GM18868 (cell line): ENCODE results near the gene IL1R1.

Experiments used
- ATAC-seq: cut with Tn5 transposase; IDR thresholded peaks from one replicate; pipeline ENCODE4 v1.9.1; 2021; ENCODE audit warnings: mild to moderate bottlenecking, moderate library complexity; ENCODE audit not compliant: unreplicated experiment

Gene IL1R1

DNA sequence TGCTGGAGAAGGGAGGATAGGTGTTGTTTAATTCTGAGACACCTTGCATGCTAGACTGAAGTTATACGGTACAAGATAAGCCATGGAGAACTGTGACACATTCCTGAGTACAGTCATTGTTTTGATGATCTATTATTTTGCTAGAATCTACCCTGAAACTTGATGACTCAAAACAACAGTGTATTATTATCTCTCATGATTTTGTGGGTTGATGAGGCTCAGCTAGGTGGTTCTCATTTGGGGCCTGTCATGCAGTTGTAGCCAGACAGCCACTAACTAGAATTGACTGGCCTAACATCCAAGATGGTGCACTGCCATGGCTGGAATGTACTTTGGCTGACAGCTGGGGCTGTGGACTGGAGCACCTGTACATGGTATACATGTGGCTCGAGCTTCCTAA lies 5.4 kb upstream of the IL1R1 start:
- ATAC-seq: no peak

DNA sequence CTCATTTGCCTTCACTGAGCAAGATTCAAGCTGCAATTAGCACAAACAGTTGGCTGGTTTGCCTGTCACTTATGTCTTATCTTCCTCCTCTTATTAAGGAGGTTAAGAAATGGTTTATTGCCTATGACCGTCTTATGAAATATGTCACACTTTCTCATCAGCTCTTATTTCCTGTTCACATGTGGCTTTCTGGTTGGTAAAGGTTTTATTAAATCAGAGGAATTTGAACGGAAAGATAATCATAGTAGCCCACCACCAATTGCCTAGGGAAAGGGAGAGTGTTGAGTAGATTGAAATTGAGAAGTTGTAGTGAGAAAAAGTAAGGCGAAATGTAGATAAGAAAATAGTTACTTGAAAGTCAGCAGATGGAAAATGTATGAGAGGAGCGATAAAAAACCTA lies 4.2 kb upstream of the IL1R1 start:
- no peak for ATAC-seq

DNA sequence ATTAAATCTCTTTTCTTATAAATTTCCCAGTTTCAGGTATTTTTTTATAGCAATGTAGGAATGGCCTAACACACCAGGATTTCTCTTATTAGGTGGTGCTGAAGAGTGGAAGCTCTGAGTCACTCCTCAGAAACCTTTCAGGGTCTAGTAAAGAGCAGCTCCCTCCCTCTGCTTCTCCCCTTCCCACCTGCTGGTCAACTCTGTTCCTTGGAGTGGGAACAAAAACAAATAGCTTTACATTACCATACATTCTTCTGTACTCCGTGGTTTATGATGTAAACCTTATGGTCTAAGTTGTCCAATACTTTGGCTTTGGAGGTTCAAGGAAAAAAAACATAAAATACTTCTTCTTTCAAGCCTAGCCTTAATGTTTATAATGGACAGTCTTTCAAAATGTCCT lies 2.7 kb upstream of the IL1R1 start:
- ATAC-seq: no peak

DNA sequence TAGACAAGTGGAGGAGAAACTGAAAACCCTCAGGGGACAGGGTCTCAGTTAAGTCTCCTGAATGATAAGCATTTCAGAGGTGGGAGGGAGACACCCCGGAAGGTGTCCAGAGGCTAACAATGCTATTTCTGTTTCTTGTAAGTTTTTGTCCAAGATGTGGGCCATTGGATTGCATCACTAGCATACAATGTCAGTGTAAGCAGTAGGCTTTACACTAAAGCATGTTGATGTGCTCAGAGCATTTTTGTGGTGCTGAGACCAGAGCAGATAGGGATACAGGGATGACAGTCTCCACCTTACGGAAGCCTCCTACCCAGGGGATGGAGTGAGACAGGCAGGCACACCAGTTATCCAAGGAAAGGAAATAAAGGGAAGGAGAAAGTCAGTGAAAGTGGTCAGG lies 2.2 kb upstream of the IL1R1 start:
- no peak for ATAC-seq

DNA sequence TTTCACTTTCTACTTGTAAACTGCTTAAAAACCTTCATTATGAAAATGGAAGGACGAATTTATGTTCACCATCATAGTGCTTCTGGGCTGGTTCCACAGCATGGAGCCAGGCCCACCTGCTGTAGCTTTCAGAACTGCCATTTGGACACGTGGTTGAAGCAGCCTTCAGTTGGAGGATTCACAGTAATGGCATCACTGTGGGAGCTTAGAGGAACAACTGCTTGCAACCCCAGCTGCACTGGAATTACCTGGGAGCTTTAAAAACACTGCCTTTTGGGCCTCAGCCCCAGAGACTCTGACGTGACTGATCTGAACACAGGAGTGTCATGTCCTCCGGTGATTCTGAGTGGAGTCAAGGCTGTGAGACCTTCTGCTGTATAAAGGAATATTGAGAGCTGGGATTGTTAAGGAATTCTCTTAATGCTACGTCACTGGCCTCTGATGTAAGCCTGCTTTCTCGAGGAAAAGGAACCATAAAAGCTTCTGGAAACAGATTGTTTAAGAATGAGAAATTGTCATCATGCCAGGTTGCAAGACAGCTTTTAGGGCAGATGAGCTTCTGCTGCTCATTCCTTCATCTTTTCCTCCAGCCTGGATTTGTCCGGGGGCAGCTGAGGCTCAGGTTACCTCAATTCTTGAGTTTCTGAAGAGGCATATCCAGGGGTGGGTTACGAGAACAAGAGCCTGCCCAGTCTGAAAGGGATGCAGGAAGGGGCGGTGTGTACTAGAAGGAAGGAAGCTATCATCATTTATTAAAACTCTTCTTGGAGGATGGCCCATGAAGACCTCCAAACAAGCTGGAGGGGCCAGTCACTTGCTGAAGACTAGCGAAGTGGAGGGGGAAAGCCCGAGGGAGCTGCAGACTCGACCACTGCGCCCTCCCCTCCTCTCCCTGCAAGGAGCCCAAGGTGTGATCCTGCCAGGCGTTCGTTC lies 1.3 kb upstream of the IL1R1 start:
- no peak for ATAC-seq

DNA sequence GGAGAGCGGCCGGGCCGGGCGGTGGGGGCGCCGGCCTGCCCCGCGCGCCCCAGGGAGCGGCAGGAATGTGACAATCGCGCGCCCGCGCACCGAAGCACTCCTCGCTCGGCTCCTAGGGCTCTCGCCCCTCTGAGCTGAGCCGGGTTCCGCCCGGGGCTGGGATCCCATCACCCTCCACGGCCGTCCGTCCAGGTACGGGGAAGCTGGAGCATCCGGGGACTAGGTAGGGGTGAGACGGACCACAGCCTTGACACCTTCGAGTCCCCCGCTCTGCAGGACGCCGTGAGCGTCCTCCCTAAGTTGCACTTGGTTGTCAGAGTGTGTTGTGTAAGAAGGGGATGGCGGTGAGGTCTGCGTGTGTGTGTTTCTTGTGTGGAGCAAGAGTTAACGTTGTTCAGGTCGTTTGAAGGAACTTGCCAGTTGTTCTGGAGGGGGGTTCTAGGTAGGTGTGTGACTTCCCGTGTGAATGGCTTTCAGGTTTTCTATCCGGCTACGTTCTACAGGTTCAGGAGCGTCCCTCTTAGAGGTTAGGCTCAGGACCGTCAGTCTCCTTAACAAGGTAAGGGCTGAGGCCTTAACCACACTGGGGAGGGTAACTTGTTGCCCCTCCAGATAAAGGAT lies 393 bp downstream of the IL1R1 start:
- no peak for ATAC-seq

DNA sequence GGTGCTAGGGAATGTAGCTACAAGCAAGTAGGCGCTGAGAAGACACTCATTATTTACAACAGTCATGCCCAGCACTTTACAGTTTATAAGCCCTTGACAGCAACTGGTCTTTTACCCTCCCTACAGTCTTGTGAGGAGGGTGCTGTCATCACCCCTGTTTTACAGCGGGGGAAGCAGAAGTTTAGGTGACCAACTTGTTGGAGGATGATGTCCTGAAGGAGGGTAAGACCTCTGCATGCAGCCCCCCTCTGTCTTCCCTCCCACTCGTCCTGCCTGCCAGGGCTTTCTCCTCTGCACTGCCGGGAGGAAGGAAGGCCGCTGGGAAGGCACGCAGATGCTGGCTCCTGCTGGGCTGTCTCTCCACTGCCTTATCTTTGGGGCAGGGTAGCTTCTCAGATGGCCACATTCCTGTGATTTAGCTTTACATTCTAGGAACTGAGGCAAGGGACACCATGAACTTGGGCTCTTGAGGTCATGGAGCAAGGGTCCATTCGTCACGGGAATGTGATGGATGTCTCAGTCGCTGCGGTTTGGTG lies 972 bp downstream of the IL1R1 start:
- ATAC-seq: no peak

DNA sequence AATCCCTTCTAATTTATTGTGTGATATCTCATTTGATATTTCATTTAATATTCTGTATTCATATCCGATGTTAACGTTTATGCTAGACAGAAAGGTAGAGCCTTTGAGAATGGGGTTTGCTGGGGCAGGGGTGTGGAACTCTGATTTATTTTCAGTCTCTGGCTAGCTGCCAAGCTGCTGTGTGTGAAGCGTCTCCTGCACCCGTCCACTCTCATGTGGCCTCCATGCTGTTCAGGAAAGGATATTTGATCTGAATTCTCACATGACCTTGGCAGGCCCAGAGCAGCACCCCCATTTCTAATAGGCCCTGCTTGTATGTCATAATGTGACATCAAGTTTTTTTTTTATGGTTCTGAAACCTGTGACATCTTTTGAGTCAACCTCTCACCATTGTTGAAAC lies 1.6 kb downstream of the IL1R1 start:
- ATAC-seq: no peak

DNA sequence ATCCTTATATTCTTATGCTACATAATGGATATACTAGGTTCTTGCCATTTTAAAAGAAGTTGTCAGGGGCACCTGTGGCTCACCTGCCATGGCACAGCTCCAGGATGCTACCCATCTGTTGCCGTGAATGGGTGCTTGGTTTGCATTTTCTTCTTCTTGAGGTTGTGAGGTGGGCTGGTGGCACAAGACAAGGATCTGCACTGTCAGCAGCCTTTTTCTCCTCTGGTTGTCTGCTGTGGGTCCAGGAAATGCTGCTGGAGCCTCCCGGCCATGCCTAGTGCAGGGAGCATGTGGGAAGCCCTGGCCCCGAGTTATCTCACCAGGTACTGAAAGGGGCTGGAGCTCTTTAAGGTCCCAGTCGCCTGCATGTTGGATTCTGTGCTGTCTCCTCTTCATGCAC lies 2.6 kb downstream of the IL1R1 start:
- no peak for ATAC-seq

DNA sequence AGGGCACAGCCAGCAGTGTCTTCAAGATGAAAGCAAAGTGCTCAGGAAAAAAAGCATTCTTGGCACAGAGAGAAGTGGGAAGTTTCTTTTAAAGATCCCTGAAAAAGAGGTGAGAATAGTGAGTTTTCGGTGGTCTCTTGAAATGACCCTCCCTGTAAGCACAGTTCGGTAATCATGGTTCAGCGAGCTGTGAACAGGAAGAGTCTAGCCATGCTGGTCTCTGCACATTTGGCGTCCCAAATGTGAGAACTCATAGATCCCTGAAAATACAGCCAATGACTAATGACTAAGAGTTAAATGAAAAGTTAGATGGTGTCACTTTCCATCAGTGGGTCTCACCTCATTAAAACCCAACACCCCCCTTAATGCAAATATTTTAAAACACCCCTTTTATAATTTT lies 3.4 kb downstream of the IL1R1 start:
- ATAC-seq: no peak

DNA sequence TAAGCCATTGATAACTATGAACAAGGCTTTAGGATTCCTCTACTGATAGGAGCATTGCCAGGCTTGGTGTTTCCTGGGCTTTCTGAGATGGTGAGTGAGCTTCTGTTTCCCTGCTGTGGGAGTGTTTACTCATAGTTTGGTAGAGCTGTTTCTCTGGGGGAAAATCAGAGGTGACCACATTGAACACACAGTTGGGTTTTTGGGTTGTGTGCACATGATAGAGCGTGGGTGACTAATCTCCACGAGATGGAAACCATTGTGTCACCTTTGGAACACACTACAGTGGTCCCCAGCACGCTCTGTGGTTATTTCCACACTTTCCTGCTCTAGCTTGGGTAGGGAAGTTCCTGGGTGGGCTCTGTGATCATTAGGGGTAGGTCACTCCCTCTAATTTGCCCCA lies 5.4 kb downstream of the IL1R1 start:
- no peak for ATAC-seq

DNA sequence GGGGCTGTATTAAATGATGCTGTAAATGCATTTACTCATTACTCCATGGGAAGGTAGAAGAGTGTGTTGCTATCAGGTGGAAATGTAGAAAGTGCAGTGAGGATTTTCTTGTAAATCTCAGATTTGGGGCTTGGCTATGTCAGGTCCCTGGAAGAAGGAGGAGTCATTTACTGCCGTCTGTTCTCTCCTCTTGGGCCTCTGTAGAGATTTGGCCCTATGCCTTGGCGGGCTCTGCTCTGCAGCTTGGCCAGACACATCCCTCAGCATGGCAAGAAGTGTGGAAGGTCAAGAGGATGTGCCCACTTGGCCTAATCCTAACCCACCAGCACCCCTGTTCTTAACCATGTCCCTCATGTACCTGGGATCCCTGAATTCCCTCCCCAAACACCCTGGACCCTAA lies 6.7 kb downstream of the IL1R1 start:
- no peak for ATAC-seq

DNA sequence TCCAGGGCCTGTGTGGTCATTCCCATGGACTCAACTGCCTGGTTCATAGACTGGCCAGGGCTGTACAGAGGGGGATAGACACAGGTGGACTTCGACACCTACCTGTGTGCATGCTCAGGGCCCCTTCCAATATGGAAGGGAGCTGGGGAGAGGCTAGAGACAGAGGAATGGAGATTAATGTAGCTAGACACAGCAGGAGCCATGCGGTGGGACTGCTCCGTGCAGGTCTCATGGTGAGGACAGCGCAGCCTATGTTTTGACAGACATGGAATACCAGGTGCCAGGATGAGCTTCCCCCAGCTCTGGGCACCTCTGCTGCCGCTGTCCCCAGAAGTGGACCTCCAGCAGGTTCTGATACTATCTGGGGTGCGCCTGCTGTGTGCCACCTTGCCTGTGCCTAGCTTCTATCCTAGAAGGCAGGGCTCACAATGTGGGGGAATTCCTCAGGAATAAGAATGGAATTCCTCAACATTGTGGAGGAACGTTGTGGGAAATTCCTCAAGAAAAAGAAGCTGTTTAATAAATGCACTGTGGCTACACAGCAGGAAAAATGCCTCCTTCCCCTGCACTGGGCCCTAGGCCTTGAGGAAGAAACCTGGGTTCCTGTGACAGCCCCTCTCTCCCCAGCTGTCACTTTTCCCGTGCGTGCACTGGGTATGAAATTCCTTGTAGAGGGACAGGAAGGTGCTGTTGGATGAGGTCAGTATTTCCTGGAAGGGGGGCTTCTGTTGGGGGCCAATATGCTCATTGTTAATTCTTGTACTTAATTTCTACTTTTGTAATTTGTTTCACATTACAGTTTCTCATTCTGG lies 7.3 kb downstream of the IL1R1 start:
- ATAC-seq: no peak

DNA sequence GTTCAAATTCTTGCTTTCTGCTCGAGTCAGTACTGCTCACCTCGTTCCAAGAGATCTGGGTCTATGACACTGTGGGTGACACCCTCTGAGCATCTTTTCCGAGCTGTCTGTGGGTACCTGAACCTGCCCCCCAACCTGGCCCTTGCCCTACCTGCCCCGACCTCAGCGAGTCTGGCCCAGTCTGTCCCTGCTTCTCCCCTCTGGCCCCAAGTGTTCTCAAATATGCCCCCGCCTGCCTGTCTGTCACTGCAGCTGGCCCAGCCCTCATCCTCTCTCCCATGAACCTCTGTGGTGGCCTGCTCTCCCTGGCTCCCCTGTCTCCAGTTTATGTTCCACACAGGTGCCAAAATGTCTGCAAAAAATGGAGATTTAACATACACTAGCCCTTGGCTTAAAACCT lies 11.8 kb downstream of the IL1R1 start:
- no peak for ATAC-seq

DNA sequence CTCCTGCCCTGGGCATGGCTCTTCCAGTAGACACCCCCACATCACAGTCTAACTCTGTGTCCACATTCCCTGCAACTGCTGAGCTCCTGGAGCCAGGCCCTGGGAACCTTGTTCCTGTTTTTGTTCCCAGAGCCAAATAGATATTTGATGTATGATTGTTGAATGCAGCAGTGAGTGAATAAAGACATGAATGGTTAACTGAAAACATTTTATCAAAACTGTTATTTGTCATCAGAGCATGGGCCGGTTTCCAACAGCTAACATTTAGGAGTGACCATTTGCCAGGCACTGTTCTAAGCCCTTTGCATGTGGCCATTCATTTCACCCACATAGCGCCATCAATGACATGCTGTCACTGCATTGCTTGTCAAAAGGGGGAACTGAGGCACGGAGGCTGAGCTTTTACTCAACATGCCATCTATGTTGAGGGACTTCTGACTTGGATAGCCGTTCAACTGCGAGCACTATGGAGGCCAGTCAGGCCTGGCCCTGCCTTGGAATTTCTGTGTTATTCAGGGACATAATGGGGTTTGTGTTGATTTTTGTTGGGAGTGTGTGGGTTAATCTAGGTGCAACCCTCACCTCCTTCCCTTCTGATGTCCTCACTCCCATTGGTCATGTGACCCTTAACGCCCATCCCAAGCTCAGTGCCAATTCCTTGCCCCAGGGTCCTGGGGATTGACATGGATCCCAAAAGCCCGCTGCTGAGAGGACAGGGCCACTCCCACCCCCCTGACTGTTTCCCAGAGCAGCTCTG lies 12.6 kb downstream of the IL1R1 start:
- no peak for ATAC-seq

DNA sequence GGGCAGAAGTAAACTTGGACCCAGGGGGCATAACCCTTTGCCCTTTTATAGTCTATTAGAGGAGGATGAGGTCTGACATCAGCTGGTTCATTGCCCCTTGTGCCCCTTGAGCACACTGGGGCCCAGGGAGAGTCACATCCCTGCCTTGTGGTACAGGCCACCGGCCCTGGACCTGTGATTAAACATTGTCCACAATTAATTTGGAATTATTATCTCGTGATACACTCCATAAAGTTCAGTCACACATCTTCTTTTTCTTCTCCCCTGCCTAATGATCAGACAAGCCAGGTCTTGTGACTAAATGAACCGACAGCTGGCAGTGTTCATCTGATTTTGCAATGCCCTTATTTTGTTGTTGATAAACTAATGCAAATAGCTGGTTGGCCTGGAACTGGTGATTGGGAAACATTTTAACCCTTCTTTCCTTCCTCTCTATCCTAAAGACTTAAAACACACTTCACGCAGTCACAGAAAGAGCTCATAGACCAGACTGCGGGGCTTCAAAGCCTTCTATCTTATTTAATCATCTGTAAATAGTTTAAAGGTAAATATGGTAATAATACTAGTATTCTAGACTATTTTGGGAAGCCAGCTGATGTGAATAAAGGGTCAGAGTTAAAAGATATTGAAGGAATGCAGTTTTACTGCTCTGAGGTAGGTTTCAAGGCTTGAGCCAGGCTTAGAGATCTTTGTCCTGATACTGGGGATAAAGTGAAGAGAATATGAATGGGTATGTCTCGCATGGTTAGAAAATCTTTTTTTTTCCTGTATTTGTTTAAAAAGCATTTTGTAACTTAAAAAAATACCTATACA lies 13.4 kb downstream of the IL1R1 start:
- no peak for ATAC-seq

DNA sequence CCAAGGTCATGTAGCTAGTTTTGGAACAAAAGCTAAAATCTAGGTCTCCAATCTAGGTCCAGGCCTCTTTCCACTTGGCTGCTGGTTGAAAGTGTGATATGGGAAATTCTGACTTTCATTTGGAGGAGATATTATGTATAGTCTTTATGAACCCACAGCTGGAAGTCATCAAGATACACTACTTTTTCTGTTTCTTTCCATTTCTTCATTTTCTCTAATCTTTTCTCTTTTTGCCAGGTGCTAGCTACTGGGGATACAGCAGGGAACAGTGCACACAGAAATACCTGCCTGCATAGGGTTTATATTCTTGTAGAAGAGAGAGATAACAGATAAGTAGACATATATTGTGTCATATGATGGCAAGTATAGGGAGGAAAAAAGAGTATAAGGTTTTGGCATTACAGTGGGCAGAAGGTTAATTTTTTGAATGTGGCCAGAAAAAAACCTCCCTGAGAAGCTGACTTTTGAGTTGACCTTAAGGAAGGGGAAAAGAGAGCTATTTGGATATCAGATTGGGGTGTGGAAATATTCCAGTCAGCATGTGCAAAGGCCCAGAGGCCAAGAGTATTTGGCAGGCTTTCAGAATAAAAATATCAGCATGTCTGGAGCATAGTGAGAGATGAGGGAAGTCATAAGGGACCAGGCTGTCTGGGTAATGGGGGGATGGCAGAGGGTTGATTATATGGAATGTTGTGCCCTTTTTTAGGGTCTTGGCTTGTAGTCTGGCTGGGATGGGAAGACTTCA lies 15.6 kb downstream of the IL1R1 start:
- ATAC-seq: no peak

DNA sequence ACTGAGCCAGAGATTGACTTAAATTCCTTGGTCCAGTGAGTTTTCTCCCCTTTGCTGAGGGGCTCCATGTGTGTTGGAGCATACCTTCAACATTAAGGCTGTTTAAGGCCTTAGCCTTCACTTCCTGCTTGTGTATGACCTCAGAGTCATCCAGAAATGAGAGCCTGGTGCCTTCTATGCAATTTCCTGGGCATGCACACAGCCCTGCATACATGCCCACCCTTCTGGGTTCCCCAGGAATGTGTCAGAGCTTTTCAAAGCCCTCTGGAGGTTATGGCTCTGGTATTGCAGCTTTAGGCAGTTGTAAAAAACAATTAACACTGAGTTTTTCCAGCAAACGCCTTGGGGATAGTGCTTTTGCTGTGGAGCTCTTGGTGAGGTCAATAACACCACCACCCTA lies 16.7 kb downstream of the IL1R1 start:
- ATAC-seq: no peak

DNA sequence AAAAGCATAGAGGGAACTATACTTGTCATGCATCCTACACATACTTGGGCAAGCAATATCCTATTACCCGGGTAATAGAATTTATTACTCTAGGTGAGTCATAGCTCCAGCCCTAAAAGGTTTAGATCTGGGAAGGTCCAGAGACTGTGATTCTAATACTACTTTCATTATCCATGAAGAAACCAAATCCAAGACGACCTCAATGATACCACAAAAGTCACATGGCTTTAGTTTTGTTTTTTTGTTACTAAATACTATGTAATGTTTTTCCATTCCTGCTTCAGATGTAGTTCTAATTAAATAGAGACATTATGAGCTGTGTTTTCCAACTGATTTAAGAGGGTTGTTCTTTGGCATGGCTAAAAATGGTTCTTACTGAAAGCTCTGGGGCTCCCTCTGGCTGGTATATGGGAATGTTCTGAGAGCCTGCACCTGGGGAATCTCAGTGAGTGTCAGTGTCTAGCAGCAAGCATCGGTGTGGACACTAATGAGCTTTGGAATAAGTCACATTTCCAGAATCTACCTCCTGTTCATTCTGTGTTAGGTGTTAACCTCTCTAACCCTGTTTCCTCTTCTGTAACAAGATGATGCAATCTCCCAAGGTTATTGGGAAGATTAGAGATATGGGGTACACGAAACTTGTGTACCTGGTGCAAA lies 23.8 kb downstream of the IL1R1 start:
- ATAC-seq: no peak
